GM19025 (cell line): Measurements from ENCODE around the gene APOC3.
"Not testable (repeated sequence)": the region's sequence is repeated elsewhere in the genome, so short reads cannot be mapped to it uniquely, and the experiment has no call there.

ENCODE experiments used
- ATAC-seq: cut with Tn5 transposase; IDR thresholded peaks from one replicate; pipeline ENCODE4 v1.9.1; 2021; ENCODE audit warnings: mild to moderate bottlenecking, low read depth, moderate library complexity; ENCODE audit not compliant: unreplicated experiment

Gene APOC3

DNA sequence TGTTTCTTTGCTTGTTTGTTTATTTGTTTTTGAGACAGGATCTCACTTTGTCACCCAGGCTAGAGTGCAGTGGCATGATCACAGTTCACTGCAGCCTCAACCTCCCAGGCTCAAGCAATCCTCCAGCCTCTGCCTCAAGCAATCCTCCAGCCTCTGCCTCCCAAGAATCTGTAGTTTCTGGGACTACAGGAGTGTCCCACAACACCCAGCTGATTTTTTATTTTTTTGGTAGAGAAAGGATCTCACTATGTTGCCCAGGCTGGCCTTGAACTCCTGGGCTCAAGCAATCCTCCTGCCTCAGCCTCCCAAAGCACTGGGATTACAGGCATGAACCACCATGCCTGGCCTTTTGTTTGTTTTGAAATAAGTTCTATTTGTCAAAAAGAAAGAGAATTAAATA, 28.0 kb upstream of the APOC3 start:
- not testable (repeated sequence) for ATAC-seq

DNA sequence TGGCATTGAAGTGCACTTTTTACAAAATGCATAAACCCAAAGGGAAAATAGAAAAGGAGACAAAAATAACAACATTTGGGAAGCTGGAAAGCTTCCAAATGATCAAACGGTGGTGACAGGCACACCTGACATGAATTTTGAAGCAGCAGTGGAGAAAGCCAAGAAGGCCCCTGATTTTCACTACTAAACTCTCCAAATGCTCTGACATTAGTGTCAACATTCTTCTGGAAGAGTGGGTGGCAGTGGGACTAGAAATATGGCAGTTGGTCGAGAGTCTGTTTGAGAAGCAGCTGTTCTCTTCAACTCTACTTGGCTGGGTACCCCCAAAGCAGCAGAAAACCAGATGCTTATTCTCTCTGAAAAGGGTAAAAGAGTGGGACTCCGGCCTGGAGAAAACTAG, 25.7 kb upstream of the APOC3 start:
- no peak for ATAC-seq

DNA sequence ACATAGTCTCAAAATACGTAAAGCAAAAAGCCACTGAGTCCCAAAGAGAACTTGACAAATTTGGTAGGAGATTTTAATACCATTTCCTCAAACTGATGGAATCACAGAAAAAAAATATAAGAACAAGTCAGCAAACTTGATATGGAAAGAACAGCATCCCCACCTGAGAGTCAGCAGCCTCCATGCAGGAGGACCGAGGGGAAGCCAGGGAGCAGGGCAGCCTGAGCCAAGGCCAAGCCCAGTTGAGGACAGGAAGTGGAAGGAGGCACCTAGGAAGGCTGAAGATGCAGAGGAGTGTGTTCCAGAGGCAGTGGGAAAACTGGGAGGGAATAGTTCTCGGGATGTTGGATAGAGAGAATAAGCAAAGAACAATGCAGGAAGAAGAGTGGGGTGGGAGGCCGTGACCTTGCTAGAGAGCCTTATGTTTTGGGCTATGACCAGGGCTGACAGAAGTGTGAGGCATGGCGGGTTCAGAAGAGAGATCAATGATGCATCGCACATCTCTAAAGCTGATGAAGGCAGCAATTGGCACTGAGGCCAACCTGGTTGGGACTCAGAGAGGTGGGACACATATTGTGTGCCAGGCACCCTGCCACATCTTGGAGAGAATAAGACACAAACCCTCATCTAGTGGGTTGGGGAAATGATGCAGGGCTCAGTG, 22.0 kb upstream of the APOC3 start:
- ATAC-seq = no peak

DNA sequence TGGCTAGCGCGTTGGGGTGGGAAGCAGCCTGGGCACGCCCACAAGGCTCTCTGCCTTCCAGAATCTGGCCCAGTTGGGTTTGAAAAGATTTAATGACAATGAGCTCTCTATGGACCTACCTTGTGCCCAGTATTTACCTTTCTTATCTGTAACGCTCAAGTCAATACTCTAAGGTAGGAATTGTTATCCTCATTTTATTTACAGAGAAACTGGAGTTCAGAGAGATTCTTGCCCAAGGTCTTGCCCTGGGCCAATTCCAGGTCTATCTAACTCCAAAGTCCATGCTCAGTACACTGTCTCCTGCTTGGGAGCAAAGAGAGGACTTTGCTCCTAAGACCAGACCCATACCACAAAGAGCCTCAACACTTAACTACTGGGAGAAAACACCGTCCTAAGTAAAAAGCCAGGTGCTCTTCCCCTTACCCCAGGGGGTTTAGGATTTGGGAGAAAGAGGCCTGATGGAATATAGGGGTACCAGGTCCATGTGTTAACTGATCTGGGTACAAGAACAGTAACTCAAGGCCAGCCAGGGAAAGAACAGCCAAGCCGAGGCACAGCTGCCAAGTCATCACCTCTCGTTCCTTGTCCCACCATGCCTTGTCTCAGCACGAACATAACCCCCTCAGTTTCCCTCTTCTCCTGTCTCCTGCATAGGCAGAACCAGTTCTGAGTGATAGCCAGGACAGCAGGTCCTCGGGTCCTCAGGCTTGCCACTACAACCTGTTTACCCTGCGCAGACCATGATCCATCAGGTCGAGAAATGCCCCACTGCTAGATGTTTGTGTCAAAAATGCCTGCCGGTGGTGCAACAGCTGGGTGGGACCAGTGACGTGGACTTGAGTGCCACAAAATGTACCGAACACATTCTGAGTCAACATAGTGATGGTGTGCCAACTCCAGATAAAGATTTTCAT, 21.2 kb upstream of the APOC3 start:
- ATAC-seq = no peak

DNA sequence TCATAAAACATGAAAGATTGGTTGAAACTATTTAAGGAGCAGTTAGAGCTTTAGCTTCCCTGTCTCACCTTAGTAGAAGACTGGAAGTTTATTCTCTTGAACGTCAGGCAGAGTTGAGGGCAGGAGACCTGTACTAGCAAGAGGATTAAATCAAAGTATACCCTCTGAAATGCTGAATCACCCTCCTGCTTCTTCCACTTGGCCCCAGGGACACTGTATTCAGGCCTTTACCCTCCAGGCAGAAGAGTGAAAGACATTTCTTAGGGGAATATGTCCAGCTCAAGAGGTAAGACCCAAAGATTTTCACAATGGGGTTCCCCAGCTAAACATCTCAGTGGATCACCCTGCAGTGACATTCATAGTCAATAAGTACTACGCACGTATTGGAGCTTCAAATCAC, 18.5 kb upstream of the APOC3 start:
- no peak for ATAC-seq

DNA sequence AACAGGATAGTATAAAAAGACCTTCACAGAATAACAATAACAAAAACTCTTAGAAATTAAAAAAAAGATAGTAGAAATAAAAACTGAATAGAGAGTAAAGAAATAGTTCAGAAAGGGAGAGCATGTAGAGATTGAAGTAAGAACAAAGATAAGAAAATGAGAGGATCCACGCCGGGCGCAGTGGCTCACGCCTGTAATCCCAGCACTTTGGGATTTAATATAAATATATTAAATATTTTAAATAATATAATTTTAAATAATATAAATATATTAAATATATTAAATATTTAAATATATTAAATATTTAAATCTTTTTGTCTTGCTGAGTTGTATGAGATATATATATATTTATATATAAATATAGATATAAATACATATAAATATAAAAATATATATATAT, 17.6 kb upstream of the APOC3 start:
- no peak for ATAC-seq

DNA sequence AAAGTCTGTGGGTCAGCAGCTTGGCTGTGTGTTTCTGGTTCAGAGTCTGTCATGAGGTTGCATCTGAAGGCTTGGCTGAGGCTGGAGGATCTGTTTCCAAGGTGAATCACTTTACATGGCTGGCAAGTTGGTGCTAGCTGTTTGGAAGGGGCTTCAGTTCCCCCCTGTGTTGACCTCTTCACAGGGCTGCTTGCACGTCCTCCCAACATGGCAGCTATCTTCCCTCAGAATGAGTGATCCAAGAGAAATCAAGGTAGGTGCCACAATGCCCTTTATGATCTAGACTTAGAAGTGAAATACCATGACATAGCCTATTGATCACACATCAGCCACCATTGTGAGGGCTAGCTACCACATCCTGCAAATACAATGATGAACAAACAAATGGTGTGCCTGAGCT, 16.5 kb upstream of the APOC3 start:
- ATAC-seq = no peak

DNA sequence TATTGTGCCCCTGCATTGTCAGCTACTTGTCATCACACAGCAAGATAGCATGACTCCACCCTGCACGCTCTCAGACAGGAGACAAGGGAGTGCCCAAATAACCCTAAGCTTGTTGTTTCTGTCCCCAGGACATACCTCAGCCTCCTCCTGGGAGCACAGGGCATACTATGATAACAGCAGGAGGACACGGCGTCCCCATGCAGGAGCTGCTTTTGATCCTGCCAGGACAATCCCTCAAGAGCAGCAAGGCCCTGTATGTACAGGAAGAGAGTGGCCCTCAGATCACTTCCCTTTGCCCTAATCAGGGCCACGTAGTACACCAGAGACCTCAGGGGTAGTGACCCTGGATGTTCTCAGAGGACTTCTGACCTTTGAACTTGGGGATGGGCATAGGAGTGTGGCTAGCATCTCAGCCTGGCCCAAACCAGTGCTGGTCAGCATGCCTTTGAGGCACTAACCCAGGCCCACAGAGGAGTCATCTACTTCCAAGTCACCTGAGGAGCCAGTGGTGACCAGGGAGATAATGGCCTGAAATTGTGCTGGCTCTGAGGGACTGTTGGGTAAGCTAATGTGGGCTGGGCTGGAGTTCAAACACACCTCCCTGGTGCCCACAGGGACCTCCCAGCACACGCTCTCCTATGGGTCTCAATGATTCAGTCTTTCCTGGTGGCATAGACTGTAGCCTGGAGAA, 15.8 kb upstream of the APOC3 start:
- ATAC-seq = no peak

DNA sequence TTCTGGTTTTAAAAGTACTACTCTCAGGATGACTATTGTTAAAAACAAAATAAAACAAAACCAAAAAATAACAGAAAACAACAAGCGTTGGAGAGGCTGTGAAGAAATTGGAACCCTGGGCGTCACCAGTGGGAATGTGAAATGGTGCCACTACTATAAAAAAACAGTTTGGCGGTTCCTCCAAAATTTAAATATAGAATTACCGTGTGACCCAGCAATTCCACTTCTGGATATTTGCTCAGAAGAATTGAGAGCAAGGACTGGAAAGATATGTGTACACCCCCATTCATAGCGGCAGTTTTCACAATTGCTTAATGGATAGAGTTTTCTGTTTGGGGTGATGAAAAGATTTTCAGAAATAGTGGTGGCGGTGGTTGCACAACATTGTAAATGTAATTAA, 15.2 kb upstream of the APOC3 start:
- no peak for ATAC-seq

DNA sequence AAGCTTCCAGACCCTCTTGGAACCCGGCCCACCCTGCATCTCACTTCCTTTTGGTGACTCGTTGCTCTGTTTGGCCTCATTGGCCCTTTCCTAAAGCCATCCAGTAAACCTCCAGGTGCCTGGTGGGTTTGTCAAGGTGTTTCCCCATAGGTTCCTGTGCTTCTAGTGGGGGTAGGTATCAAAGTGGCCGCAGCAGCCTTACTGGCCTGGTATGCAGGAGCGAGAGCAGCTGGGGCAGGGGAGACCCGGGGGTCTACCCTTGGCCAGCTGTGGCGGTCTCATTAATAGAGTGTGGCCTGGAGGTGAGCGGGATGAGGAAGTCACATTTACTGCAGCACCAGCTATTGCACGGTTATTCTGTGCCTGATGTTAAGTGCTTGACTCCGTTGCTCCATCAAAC, 10.7 kb upstream of the APOC3 start:
- no peak for ATAC-seq

DNA sequence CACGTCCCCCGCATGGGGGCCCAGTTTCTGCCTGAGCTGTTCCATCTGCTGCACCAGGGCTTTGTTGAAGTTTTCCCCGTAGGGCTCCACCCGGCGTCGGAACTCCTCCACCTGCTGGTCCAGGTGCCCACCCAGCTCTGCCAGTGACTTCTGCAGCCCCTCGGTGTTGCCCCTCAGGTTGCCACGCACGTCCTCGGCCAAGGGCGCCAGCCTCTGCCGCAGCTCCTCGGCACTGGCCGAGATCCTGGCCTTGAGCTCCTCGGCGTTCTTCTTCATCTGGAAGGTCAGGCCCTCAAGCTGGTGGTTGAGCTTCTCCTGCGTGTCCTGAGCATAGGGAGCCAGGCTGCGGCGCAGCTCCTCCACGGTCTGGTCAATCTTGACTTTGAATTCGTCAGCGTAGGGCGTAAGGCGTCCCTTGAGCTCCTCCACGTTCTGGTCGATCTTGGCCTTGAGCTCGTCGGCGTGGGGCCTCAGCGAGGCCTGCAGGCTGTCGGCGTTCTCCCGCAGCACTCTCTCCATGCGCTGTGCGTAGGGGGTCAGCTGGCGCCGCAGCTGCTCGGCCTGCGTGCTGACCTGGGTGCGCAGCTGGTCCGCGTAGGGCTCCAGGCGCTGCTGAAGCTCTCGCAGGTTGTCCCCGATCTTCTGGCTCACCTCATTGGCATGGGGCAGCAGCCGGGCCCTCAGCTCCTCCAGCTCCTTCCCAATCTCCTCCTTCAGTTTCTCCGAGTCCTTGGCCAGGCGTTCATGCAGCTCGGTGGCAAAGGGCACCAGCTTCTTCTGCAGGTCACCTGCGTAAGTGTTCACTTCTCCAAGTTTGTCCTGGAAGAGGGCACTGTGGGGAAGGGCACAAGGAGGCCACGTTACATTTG, 8.4 kb upstream of the APOC3 start:
- no peak for ATAC-seq

DNA sequence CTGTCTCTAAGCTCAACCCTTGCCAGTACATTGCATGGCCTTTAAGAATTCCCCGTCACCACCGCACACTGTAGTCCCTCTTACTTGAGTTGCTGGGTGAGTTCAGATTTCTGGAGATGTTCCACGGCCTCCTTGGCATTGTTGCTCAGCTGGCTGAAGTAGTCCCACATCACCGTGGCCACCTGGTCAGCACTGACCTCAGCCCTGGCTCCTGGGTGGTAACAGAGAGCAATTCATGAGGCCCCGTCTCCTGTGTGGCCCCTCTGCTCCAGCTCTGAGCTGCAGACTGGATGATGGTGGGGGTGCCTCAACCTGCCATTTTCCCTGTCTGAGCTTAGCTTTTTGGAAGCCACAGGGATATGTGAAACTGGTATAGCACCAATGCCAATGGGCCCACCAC, 7.1 kb upstream of the APOC3 start:
- ATAC-seq = no peak

DNA sequence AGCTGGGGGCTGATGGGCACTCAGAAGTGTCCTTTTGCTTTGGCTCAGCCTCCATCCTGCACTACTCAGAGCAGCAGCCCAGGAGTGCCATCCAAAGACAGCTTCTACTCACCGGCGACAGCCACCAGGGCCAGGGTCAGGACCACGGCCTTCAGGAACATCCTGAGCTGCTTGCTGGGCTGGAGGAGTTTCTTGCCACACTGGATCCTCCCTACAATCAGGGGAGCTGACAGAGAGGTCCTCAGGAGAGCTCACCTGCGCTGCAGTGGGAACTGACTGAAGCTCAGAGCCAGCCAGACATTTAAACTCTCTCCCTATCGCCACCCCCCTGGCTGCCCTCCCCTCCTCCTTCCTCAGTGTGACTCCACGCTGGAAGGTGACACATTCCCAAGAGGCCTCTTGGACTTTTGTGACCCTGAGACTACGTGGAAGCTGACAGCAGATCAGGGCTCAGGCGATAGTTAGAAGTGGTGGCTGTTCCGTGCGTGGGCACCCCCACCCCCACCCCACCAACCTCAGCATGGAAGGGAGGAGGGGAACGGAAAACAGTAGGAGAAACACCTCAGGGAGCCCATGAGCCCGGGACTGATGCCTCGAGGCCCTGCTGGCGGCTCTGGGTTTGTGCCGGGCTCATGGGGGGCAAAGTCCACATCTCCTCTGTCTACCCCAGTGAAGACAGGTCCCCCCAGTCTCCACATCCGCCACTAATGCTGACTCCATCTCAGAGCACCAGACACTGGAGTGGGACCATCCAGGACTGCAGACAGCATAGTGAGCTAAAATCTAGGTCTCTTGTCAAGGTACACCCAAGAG, 6.5 kb upstream of the APOC3 start, which contains the start of gene APOA4:
Gene APOA4, minus strand, starts transcription at position 274 of the 813 bp plus-strand sequence. Its CDS starts 113 bp downstream, at position 161.
- no peak for ATAC-seq

DNA sequence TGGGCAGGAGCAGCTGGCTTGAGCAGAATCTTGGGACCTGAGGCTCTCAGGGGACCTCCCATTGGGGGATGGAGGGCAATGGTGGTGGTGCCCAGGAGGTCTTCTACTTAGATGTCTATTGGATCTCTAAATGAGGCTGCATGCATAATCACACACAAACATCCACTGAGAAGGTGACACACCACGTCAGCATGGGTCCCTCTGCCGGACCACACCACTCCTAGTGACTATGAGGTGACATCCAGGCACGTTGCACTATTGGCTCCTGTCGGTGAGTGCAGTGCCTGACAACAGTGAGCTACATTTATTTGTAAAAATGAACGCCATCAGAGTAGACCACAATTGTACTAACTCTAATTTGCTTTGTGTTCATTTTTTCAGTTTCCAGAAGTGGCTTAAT, 4.3 kb upstream of the APOC3 start:
- no peak for ATAC-seq

DNA sequence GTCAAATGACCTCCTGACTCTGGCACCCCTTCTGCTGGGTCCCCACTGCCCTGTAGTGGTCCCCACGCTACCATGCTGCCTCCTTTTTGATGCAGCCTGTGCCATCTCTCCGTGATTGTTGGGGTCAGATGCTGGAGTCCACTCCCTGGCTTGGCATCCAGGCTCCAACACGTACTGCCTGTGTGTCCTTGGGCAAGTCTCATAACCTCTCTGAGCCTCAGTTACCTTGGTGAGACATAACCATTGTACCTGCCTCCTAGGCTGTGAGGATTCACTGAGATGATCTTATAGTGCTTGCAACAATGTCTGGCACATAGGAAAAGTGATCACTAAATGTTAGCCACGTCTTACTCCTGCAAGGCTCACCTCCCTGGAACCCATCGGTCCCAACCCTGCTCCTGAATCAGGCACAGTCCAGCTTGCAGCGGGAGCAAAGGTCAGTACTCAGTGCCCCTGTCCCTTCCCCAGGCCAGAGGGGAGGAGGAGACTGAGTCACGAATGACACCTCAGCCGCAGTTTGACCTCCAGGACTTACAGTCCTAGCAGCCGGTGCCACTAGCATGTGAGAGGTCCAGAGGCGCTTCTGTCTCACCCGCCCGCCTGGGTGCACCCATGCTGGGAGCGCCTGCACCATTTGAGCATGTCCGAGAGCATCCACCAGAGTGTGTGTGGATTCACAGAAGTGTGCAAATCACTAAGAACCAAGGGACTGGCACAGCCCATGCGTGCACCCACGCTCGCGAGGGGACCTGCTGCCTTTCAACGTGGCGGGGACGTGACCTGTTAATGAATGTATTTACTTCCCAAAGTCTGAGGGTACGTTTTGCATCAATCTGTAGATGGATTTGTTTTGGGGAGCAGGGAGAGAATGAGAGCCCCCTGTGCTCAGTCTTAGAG, 3.6 kb upstream of the APOC3 start:
- no peak for ATAC-seq

DNA sequence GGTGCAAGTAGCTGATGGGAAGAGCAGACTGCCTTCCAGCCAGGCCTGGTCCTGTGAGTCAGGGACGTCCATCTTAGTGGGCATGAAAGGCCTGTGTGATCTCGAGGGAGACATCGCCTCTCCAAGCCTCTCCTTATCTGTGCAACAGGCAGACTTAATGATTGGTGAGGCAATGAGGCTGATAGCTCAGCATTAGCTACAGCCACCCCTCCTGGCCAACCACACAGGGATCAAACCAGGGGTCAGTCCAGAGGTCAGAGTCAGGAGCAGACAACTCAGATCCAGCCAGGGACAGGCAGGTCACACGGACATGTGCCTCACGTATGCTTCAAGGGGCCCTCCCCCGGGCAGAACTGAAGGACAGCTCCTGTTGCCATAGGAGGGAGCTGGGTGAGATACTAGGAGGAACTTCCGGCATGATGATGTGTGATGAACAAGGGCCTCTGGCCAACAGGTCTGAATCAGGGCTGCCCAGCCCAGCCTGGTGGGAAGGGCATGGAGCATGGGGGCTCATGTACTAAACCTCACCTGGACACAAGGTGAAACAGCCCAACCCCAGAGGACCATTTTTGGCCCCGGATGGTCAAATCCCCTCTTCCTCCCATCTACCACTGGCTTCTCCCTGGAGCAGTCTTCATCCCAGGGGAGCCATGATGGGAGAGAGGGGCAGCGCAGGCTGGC, 2.8 kb upstream of the APOC3 start:
- ATAC-seq = no peak

DNA sequence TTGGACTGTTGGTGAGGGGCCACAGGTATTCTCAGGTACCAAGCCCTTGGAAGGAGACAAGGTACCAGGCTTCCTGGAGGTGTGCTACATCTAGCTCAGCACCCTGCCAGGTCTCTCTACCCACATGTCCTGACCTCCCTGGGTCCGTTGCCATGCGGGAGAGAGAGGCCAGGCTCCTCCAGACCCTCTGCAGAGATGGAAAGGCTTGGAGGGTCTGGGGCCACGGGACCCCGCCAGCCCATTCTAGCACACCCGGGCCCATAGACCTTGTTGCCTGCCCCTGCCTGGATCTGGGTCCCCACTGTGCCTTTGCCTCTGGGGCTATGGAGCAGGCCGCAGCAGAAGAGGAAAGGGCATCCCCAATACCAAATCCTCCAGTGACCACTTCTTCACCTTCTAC, 2.2 kb upstream of the APOC3 start:
- ATAC-seq = no peak
